K562 (cell line): Measurements from ENCODE around the gene PPP1R37.

Experiments
- ATF1 ChIP-seq, 2 experiments: fragments of 450-650 bp in 1 of 2; IDR thresholded peaks; 2 replicates each; pipeline ENCODE4 v1.6.1; 2016; ENCODE audit warnings: missing compliant biosample characterization in 1 of 2, missing genetic modification characterization in 1 of 2
- BRF2 ChIP-seq: IDR thresholded peaks from 3 replicates; pipeline ENCODE4 v1.6.1; 2011; ENCODE audit warnings: borderline replicate concordance, mild to moderate bottlenecking; ENCODE audit not compliant: insufficient read length, insufficient read depth
- CEBPB ChIP-seq: fragments of 450-650 bp; IDR thresholded peaks from 2 replicates; pipeline ENCODE4 v1.6.1; 2016; ENCODE audit warnings: missing genetic modification characterization, missing compliant biosample characterization
- CTCF ChIP-seq, 3 experiments: IDR thresholded peaks in 2 of 3; conservative IDR thresholded peaks in 1 of 3; 2 replicates each; pipeline ENCODE4 v1.5.1; 2011 to 2012; ENCODE audit warnings: low read length in 3 of 3, mild to moderate bottlenecking in 3 of 3, control low read depth in 2 of 3, improper control_type of control experiment in 1 of 3, inconsistent platforms in 1 of 3, low read depth in 1 of 3, mixed read lengths in 1 of 3, moderate library complexity in 1 of 3; ENCODE audit not compliant: insufficient read depth in 2 of 3
- EZH2 ChIP-seq: IDR thresholded peaks from 2 replicates; pipeline ENCODE4 v1.6.1; 2012; ENCODE audit warnings: low read depth, mild to moderate bottlenecking, inconsistent platforms, low read length, borderline replicate concordance
- HDAC2 ChIP-seq: fragments of 450-650 bp; IDR thresholded peaks from 2 replicates; pipeline ENCODE4 v1.6.1; 2016; ENCODE audit warnings: mild to moderate bottlenecking
- NFE2 ChIP-seq: IDR thresholded peaks from 2 replicates; pipeline ENCODE4 v1.6.1; 2014; ENCODE audit warnings: antibody characterized with exemption, low read depth
- RAD51 ChIP-seq: fragments of 450-650 bp; IDR thresholded peaks from 2 replicates; pipeline ENCODE4 v1.7.1; 2016; ENCODE audit warnings: low read depth, mild to moderate bottlenecking, borderline replicate concordance
- TAF1 ChIP-seq: IDR thresholded peaks from 2 replicates; pipeline ENCODE4 v1.6.1; 2011; ENCODE audit warnings: mild to moderate bottlenecking, low read length, moderate library complexity; ENCODE audit not compliant: insufficient read depth, control insufficient read depth, severe bottlenecking; ENCODE audit errors: extremely low read depth
- TARDBP ChIP-seq: fragments of 450-650 bp; IDR thresholded peaks from 2 replicates; pipeline ENCODE4 v1.6.1; 2016
- ZBTB17 ChIP-seq: fragments of 450-650 bp; formaldehyde crosslinking; IDR thresholded peaks from 2 replicates; pipeline ENCODE4 v1.4.0; 2020; ENCODE audit warnings: mild to moderate bottlenecking
- ZC3H11A ChIP-seq: IDR thresholded peaks from 2 replicates; pipeline ENCODE4 v1.6.1; 2012; ENCODE audit warnings: low read depth, low read length, improper control_type of control experiment
- ZFP30 ChIP-seq: fragments of 250-450 bp; sonication (Bioruptor Pico); IDR thresholded peaks from 2 replicates; pipeline ENCODE4 v1.8.0; 2022; ENCODE audit warnings: moderate library complexity, mild to moderate bottlenecking, inconsistent platforms, borderline replicate concordance
- TF ChIP-seq, protein P1 (sequence below): sonication (generic); formaldehyde crosslinking; IDR thresholded peaks from 2 replicates; pipeline ENCODE4 v1.8.0; 2022; ENCODE audit warnings: missing genetic modification reagents, mild to moderate bottlenecking, borderline replicate concordance

- TF ChIP-seq, protein P1, sequence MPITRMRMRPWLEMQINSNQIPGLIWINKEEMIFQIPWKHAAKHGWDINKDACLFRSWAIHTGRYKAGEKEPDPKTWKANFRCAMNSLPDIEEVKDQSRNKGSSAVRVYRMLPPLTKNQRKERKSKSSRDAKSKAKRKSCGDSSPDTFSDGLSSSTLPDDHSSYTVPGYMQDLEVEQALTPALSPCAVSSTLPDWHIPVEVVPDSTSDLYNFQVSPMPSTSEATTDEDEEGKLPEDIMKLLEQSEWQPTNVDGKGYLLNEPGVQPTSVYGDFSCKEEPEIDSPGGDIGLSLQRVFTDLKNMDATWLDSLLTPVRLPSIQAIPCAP (CRISPR knock-in tag) = no peak
- no peak for TF ChIP-seq ZC3H11A
- TF ChIP-seq BRF2 = no peak
- TF ChIP-seq HDAC2 = no peak
- no peak for TF ChIP-seq TAF1
- TF ChIP-seq CTCF (IDR thresholded peaks at IDR 0.05 in 2 of 3, conservative IDR thresholded peaks at IDR 0.05 in 1 of 3; ENCODE audit: insufficient read depth in 2 of 3, low read depth in 1 of 3, low read length in 3 of 3) = no peak
- TF ChIP-seq CEBPB (tag) = no peak
- no peak for TF ChIP-seq TARDBP
- no peak for TF ChIP-seq ATF1 (CRISPR knock-in tag; IDR thresholded peaks at IDR 0.05)
- 0 out of 2 replicates have a peak, but pooled peaks have one; percentile 32 for TF ChIP-seq ATF1 (tag; IDR thresholded peaks at IDR 0.05)
- no peak for TF ChIP-seq ZFP30 (CRISPR knock-in tag)
- peak; percentile 72 for TF ChIP-seq RAD51
- no peak for TF ChIP-seq NFE2
- TF ChIP-seq ZBTB17 (CRISPR knock-in tag) = no peak
- TF ChIP-seq EZH2 = no peak
Observed at GRCh38 chr19:45097776-45098520, 5.0 kb downstream of the PPP1R37 start.
